GM23338 (cell line): ENCODE results near the gene PPP1R12A. TPM values are rescaled to one million over a fixed set of nuclear protein-coding genes. Genes with fewer than 3 reads are reported as not detected.

Experiments used
- ATAC-seq: fragments of 200-7000 bp; cut with Tn5 transposase; 3 replicates; pipeline ENCODE4 v1.9.1; 2020
- DNase-seq: peaks from one replicate; pipeline ENCODE4 v3.0.0-alpha.2; 2015; ENCODE audit warnings: low spot score
- H2AFZ ChIP-seq: fragments of 200-600 bp; sonication (generic); 2 replicates; pipeline ENCODE4 v1.8.0; 2016; ENCODE audit warnings: antibody characterized with exemption, mild to moderate bottlenecking, moderate library complexity
- H3F3A ChIP-seq: fragments of 200-600 bp; sonication (generic); replicated peaks from 2 replicates; pipeline ENCODE4 v1.8.0; 2017; ENCODE audit warnings: antibody characterized with exemption, mixed run types, low read depth
- H3K27ac ChIP-seq: fragments of 200-600 bp; sonication (generic); 2 replicates; pipeline ENCODE4 v1.6.1; 2016; ENCODE audit warnings: low read depth
- H3K27me3 ChIP-seq: fragments of 200-600 bp; sonication (generic); 2 replicates; pipeline ENCODE4 v1.8.0; 2016; ENCODE audit warnings: mild to moderate bottlenecking, mixed run types, moderate library complexity; ENCODE audit not compliant: insufficient read depth
- H3K36me3 ChIP-seq: fragments of 200-600 bp; sonication (generic); 2 replicates; pipeline ENCODE4 v1.8.0; 2016; ENCODE audit warnings: mild to moderate bottlenecking; ENCODE audit not compliant: insufficient read depth
- H3K4me1 ChIP-seq: fragments of 200-600 bp; sonication (generic); 2 replicates; pipeline ENCODE4 v1.8.0; 2016; ENCODE audit warnings: mild to moderate bottlenecking, moderate library complexity; ENCODE audit not compliant: insufficient read depth
- H3K4me2 ChIP-seq: fragments of 200-600 bp; sonication (generic); 2 replicates; pipeline ENCODE4 v1.7.1; 2017; ENCODE audit warnings: mixed run types
- H3K4me3 ChIP-seq: fragments of 200-600 bp; sonication (generic); 2 replicates; pipeline ENCODE4 v1.6.1; 2016; ENCODE audit warnings: mixed run types
- H3K79me2 ChIP-seq: fragments of 200-600 bp; sonication (generic); replicated peaks from 2 replicates; pipeline ENCODE4 v1.8.0; 2017; ENCODE audit warnings: mild to moderate bottlenecking; ENCODE audit not compliant: insufficient read depth
- H3K9me2 ChIP-seq: fragments of 200-600 bp; sonication (generic); 2 replicates; pipeline ENCODE4 v1.8.0; 2017; ENCODE audit not compliant: insufficient read depth
- H4K20me1 ChIP-seq: fragments of 200-600 bp; sonication (generic); replicated peaks from 2 replicates; pipeline ENCODE4 v1.8.0; 2017; ENCODE audit warnings: mild to moderate bottlenecking; ENCODE audit not compliant: insufficient read depth
- H3K27ac Mint-ChIP-seq: 2 replicates; pipeline ENCODE4 v1.8.0; 2020; ENCODE audit warnings: inconsistent platforms, mild to moderate bottlenecking, moderate library complexity, mixed read lengths
- H3K27me3 Mint-ChIP-seq: 3 replicates; pipeline ENCODE4 v1.8.0; 2022; ENCODE audit warnings: low read depth, mild to moderate bottlenecking, moderate library complexity, mixed read lengths, inconsistent platforms; ENCODE audit not compliant: insufficient read depth, poor library complexity
- H3K36me3 Mint-ChIP-seq: 3 replicates; pipeline ENCODE4 v1.8.0; 2021; ENCODE audit warnings: low read depth, mild to moderate bottlenecking, inconsistent platforms, moderate library complexity, mixed read lengths
- H3K4me1 Mint-ChIP-seq: 3 replicates; pipeline ENCODE4 v1.8.0; 2020; ENCODE audit warnings: mild to moderate bottlenecking, inconsistent platforms, mixed read lengths
- H3K4me3 Mint-ChIP-seq: 3 replicates; pipeline ENCODE4 v1.8.0; 2021; ENCODE audit warnings: moderate library complexity, mild to moderate bottlenecking, inconsistent platforms, mixed read lengths
- H3K9me3 Mint-ChIP-seq: 3 replicates; pipeline ENCODE4 v1.8.0; 2020; ENCODE audit warnings: moderate library complexity, mild to moderate bottlenecking, inconsistent platforms, mixed read lengths
- CREB1 ChIP-seq: fragments of 250-450 bp; sonication (Bioruptor Pico); IDR thresholded peaks from 2 replicates; pipeline ENCODE4 v1.5.0; 2020; ENCODE audit warnings: low read depth, mild to moderate bottlenecking, moderate library complexity
- EZH2 ChIP-seq: fragments of 200-600 bp; sonication (generic); IDR thresholded peaks from one replicate; pipeline ENCODE4 v1.8.0; 2017; ENCODE audit warnings: antibody characterized with exemption, mild to moderate bottlenecking, low read depth; ENCODE audit not compliant: unreplicated experiment
- EZH2phosphoT487 ChIP-seq: fragments of 200-600 bp; sonication (generic); IDR thresholded peaks from one replicate; pipeline ENCODE4 v1.8.1; 2018; ENCODE audit warnings: antibody characterized with exemption; ENCODE audit not compliant: unreplicated experiment
- JUNB ChIP-seq: IDR thresholded peaks from one replicate; pipeline ENCODE4 v1.6.1; 2016; ENCODE audit warnings: antibody characterized with exemption; ENCODE audit not compliant: unreplicated experiment
- NANOG ChIP-seq: IDR thresholded peaks from 2 replicates; pipeline ENCODE4 v1.6.1; 2016; ENCODE audit warnings: antibody characterized with exemption, borderline replicate concordance
- POLR2AphosphoS5 ChIP-seq: IDR thresholded peaks from 2 replicates; pipeline ENCODE4 v1.6.1; 2016; ENCODE audit warnings: antibody characterized with exemption, low read depth
- ZNF114 ChIP-seq: fragments of 250-450 bp; sonication (Bioruptor Pico); IDR thresholded peaks from 2 replicates; pipeline ENCODE4 v1.5.0; 2020; ENCODE audit warnings: mild to moderate bottlenecking, moderate library complexity
- ZNF331 ChIP-seq: fragments of 250-450 bp; sonication (Bioruptor Pico); IDR thresholded peaks from 2 replicates; pipeline ENCODE4 v1.5.0; 2020; ENCODE audit warnings: low read depth, mild to moderate bottlenecking, moderate library complexity
- ZNF462 ChIP-seq: fragments of 250-450 bp; sonication (Bioruptor Pico); IDR thresholded peaks from 2 replicates; pipeline ENCODE4 v1.5.0; 2020; ENCODE audit warnings: mild to moderate bottlenecking, moderate library complexity
- polyA plus RNA-seq: library from polyadenylated mRNA; unstranded; fragments of >200 nt; fragmentation: Nextera tagmentation; extraction: Ambion mirVana; gene quantifications from 2 replicates; pipeline ENCODE4 v1.2.1, GENCODE V29; 2016
- total RNA-seq: library from RNA; depleted of rRNA; stranded (reverse); fragments of >200 nt; shearing (Covaris generic); gene quantifications from 2 replicates; pipeline ENCODE4 v1.2.3, GENCODE V29; 2014
- TF ChIP-seq, protein P1 (sequence below): IDR thresholded peaks from 2 replicates; pipeline ENCODE4 v1.6.1; 2016; ENCODE audit warnings: antibody characterized with exemption
- TF ChIP-seq, protein P2 (sequence below): IDR thresholded peaks from one replicate; pipeline ENCODE4 v1.6.1; 2018; ENCODE audit warnings: antibody characterized with exemption; ENCODE audit not compliant: unreplicated experiment

PPP1R12A gene
- total and polyA plus RNA-seq, 2 experiments from 2014 or later: 91.6 to 146 TPM

- no peak for TF ChIP-seq CREB1 (CRISPR knock-in tag)
- no peak for TF ChIP-seq ZNF462 (CRISPR knock-in tag)
- TF ChIP-seq POLR2AphosphoS5: no peak
These were observed 39.1 kb downstream of the PPP1R12A start (continued) for GRCh38 chr12:79895804-79896203.

- Histone ChIP-seq H3K4me1 (peaks cover 3% of the 10 kb centered on the region; the same call in 1 of the 2 replicates), H3K79me2 (peaks cover 98% of the 10 kb centered on the region), H4K20me1 (peaks cover 7% of the 10 kb centered on the region), H3K27ac (0 out of 2 replicates have a peak overlapping the region, but pooled peaks have one; percentile 15), H3F3A (no peaks in the 10 kb centered on the region), H3K4me3 (no peak overlapping the region), H2AFZ (no peak overlapping the region), H3K9me2 (no peaks in the 10 kb centered on the region), H3K36me3 (no peaks in the 10 kb centered on the region), H3K4me2 (no peak overlapping the region), H3K27me3 (no peaks in the 10 kb centered on the region)
- Mint-ChIP-seq H3K36me3 (no peaks in the 10 kb centered on the region), H3K4me3 (no peak overlapping the region), H3K27ac (peak overlapping the region; percentile 72), H3K4me1 (peaks cover 40% of the 10 kb centered on the region), H3K9me3 (no peaks in the 10 kb centered on the region), H3K27me3 (peaks cover 6% of the 10 kb centered on the region)
- no peak for ATAC-seq
- no peak for DNase-seq
- TF ChIP-seq, protein P1, sequence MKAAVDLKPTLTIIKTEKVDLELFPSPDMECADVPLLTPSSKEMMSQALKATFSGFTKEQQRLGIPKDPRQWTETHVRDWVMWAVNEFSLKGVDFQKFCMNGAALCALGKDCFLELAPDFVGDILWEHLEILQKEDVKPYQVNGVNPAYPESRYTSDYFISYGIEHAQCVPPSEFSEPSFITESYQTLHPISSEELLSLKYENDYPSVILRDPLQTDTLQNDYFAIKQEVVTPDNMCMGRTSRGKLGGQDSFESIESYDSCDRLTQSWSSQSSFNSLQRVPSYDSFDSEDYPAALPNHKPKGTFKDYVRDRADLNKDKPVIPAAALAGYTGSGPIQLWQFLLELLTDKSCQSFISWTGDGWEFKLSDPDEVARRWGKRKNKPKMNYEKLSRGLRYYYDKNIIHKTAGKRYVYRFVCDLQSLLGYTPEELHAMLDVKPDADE: no peak
- TF ChIP-seq NANOG (no peak), POLR2AphosphoS5 (no peak), EZH2phosphoT487 (no peak), EZH2 (no peak), ZNF114 (no peak), JUNB (no peak), ZNF331 (CRISPR knock-in tag) (no peak), CREB1 (CRISPR knock-in tag) (no peak)
- TF ChIP-seq, protein P2, sequence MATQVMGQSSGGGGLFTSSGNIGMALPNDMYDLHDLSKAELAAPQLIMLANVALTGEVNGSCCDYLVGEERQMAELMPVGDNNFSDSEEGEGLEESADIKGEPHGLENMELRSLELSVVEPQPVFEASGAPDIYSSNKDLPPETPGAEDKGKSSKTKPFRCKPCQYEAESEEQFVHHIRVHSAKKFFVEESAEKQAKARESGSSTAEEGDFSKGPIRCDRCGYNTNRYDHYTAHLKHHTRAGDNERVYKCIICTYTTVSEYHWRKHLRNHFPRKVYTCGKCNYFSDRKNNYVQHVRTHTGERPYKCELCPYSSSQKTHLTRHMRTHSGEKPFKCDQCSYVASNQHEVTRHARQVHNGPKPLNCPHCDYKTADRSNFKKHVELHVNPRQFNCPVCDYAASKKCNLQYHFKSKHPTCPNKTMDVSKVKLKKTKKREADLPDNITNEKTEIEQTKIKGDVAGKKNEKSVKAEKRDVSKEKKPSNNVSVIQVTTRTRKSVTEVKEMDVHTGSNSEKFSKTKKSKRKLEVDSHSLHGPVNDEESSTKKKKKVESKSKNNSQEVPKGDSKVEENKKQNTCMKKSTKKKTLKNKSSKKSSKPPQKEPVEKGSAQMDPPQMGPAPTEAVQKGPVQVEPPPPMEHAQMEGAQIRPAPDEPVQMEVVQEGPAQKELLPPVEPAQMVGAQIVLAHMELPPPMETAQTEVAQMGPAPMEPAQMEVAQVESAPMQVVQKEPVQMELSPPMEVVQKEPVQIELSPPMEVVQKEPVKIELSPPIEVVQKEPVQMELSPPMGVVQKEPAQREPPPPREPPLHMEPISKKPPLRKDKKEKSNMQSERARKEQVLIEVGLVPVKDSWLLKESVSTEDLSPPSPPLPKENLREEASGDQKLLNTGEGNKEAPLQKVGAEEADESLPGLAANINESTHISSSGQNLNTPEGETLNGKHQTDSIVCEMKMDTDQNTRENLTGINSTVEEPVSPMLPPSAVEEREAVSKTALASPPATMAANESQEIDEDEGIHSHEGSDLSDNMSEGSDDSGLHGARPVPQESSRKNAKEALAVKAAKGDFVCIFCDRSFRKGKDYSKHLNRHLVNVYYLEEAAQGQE: no peak
These were observed 39.8 kb downstream of the PPP1R12A start for GRCh38 chr12:79895071-79895470.
